ENCODE results near the gene NCKAP5. TPM values are rescaled to one million over a fixed set of nuclear protein-coding genes. Genes with fewer than 3 reads are reported as not detected.

Gene NCKAP5
- total and polyA plus RNA-seq, 8 donors: 4.0 to 22.1 (median 14.4) TPM

- DNase-seq: no peak
- H3K27ac ChIP-seq: no peak overlapping the region
- no peaks in the 10 kb centered on the region for H3K36me3 ChIP-seq
- no peaks in the 10 kb centered on the region for H3K27me3 ChIP-seq
- intact Hi-C loops (cut with DNase I): no loop called here
- no peaks in the 10 kb centered on the region for H3K4me1 ChIP-seq
- no peaks in the 10 kb centered on the region for H3K9me3 ChIP-seq
- H3K4me3 ChIP-seq: no peak overlapping the region
- TF ChIP-seq, protein P1, sequence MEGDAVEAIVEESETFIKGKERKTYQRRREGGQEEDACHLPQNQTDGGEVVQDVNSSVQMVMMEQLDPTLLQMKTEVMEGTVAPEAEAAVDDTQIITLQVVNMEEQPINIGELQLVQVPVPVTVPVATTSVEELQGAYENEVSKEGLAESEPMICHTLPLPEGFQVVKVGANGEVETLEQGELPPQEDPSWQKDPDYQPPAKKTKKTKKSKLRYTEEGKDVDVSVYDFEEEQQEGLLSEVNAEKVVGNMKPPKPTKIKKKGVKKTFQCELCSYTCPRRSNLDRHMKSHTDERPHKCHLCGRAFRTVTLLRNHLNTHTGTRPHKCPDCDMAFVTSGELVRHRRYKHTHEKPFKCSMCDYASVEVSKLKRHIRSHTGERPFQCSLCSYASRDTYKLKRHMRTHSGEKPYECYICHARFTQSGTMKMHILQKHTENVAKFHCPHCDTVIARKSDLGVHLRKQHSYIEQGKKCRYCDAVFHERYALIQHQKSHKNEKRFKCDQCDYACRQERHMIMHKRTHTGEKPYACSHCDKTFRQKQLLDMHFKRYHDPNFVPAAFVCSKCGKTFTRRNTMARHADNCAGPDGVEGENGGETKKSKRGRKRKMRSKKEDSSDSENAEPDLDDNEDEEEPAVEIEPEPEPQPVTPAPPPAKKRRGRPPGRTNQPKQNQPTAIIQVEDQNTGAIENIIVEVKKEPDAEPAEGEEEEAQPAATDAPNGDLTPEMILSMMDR (IDR thresholded peaks at IDR 0.05): no peak
- peak; percentile 52 for ATAC-seq
Measured at GRCh38 chr2:133433455-133434451, 134.5 kb downstream of the NCKAP5 start.

GRCh38 chr2:133432778-133433177 lies 135.5 kb downstream of the NCKAP5 start:
- Histone ChIP-seq H3K36me3 (no peaks in the 10 kb centered on the region), H3K27me3 (no peaks in the 10 kb centered on the region), H3K27ac (no peak overlapping the region), H3K4me1 (no peaks in the 10 kb centered on the region), H3K4me3 (no peak overlapping the region), H3K9me3 (no peaks in the 10 kb centered on the region)
- no peak for ATAC-seq
- no peak for DNase-seq
- intact Hi-C loops (cut with DNase I): no loop called here
- TF ChIP-seq, protein P1 (IDR thresholded peaks at IDR 0.05): no peak

DNA sequence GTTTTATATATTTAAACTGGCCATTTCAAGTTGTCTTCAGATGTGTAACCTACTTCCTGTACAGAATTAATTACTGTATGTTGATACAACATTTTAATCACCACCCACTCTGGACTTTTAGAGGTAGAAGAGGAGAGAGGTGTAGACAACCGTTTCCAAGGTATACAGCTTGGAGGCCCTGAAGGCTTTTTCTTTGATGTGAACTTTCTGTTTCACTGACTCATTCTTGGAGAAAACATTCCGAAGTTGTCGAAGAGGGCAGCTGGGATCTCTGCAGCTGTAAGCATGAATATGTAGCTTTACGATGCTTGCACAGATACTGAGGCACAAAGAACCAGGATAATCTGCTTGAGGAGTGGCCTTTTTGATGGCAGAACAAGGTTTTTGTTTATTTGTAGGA lies 137.0 kb downstream of the NCKAP5 start:
- no peaks in the 10 kb centered on the region for H3K4me1 ChIP-seq
- DNase-seq (no peak), ATAC-seq (no peak)
- no peaks in the 10 kb centered on the region for H3K27me3 ChIP-seq
- TF ChIP-seq, protein P1 (IDR thresholded peaks at IDR 0.05): no peak
- intact Hi-C loops (cut with DNase I): no loop called here
- no peaks in the 10 kb centered on the region for H3K36me3 ChIP-seq
- H3K4me3 ChIP-seq: no peak overlapping the region
- H3K27ac ChIP-seq: no peak overlapping the region
- H3K9me3 ChIP-seq: no peaks in the 10 kb centered on the region

DNA sequence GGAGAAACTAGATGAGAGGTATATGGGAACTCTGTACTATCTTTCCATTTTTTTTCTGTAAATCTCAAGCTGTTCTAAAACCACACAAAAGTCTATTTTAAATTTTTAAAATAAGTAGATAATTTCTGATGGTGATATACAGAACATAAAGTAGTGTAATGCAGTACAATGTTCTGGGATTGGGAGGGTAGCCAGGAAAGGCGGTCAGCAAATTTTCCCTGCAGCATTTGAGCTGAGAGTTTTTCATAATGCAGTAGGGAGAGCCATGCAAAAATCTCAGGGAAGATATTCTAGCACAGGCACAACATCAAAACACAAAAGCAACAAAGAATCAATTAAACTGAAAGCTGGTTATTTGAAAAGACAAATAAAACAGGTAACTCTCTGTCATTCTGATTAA lies 141.5 kb downstream of the NCKAP5 start:
- H3K4me1 ChIP-seq: peaks cover 0 to 4% of the 10 kb centered on the region in 2 donors
- ATAC-seq: no peak
- no peaks in the 10 kb centered on the region for H3K27me3 ChIP-seq
- no peaks in the 10 kb centered on the region for H3K9me3 ChIP-seq
- intact Hi-C loops (cut with DNase I): no loop called here
- H3K27ac ChIP-seq: no peak overlapping the region
- TF ChIP-seq, protein P1 (IDR thresholded peaks at IDR 0.05): no peak
- no peak overlapping the region for H3K4me3 ChIP-seq
- DNase-seq: peak in 1 of 4 donors; percentile 41
- H3K36me3 ChIP-seq: no peaks in the 10 kb centered on the region

DNA sequence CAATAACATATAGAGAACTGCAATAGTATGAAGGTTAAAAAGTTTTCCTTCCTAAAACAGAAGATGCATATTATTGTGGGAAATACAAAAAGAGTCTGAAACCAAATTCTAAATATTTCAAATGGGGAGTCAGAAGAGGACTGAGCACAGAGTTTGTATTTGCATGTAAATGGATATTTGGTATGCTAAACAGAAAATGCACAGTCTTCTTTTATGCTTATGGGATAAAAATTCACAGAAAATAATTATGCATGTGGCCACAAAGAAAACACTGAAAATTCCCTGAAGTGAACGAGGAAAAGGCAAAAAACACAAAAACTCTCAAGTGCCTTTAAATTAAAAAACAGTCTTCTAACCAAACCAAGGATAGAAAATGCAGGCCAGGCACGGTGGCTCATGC lies 142.7 kb downstream of the NCKAP5 start:
- ATAC-seq (no peak), DNase-seq (no peak)
- no peaks in the 10 kb centered on the region for H3K36me3 ChIP-seq
- H3K27me3 ChIP-seq: no peaks in the 10 kb centered on the region
- TF ChIP-seq, protein P1 (IDR thresholded peaks at IDR 0.05): no peak
- no peak overlapping the region for H3K4me3 ChIP-seq
- H3K4me1 ChIP-seq: peaks cover 0 to 4% of the 10 kb centered on the region in 2 donors
- no peaks in the 10 kb centered on the region for H3K9me3 ChIP-seq
- no peak overlapping the region for H3K27ac ChIP-seq
- intact Hi-C loops (cut with DNase I): no loop called here
